ENCODE measurements around the gene RFESD.
"Not testable (repeated sequence)": the region's sequence is repeated elsewhere in the genome, so short reads cannot be mapped to it uniquely, and the experiment has no call there.

Gene RFESD

DNA sequence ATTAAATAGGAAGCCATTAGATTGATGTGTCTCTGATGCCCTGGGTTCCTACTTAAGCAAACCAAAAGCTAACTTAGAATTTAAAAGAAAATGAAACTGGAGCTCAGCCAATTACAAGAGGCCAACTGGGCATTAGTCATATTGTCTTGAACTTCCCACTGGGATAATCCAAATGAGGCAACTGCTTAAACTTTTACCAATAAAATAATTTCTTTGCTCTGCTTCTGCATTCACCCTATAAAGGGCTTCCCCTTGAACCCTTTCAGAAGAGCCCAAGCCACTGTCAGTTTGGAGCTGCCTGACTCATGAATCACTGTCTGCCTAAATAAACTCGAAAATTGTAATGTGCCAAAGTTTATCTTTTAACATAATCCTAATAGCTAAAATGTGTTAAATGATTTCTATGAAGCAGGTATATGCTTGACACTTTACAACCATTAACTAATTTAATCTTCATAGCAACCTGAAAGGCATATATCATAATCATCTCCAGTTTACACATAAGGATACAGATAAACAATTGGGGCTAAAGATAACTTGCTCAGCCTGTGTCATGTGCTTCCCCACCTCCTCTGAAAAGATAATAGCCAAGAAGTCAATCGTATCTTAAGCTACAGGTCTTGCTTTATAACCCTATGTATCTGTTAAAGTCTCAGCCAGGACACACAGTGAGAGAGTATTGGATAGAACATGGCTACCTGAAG, 15.2 kb upstream of the RFESD start:
- no peaks in the 10 kb centered on the region for H3K9me3 ChIP-seq (ENCODE audit: control insufficient read depth, low read length)
- H3K9ac ChIP-seq (ENCODE audit: low read length): peak overlapping the region; percentile 36
- H3K27me3 ChIP-seq (replicated peaks; ENCODE audit: control insufficient read depth, insufficient read depth, low read length): no peaks in the 10 kb centered on the region
- DNase-seq (ENCODE audit: low read depth): peak; percentile 82
- peaks cover 30% of the 10 kb centered on the region for H3K4me1 ChIP-seq (ENCODE audit: control insufficient read depth, insufficient read depth, low read length)
- no peaks in the 10 kb centered on the region for H3K36me3 ChIP-seq (ENCODE audit: control insufficient read depth, insufficient read depth, low read length, severe bottlenecking)
- H3K4me3 ChIP-seq (ENCODE audit: low read length): peak overlapping the region; percentile 30

DNA sequence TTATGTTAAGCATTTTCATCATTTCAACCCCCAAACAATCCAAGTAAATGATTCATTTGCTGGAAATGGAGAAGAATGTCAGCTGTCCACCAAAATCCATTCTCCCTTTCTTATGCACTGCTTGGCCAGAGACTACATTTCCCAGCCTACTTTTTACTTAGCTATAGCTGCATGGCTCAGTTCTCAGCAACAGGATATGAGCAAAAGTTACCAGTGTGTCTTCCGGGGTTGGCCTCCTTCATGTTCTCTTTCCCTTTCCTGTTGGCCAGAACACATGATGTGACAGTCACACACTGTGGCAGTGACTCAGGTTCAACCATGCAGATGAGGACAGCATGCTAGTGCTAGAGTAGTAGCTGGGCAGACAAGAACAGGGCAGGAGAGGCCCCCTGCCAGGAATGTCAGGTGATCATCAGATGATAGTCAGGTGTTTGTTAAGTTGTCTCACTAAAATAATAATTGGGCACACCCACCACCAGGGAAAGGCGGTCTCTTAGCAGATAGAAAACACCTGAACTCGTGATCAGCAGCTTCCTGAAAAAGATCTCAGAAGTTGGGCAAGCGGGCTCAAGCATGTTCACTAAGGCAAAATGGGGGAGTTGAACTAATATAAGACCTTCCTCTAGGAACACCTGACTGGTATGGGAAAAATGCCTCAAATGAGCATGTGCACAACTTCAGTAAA, 14.4 kb upstream of the RFESD start:
- Histone ChIP-seq H3K36me3 (ENCODE audit: control insufficient read depth, insufficient read depth, low read length, severe bottlenecking) (no peaks in the 10 kb centered on the region), H3K27me3 (replicated peaks; ENCODE audit: control insufficient read depth, insufficient read depth, low read length) (no peaks in the 10 kb centered on the region)
- peak; percentile 29 for DNase-seq (ENCODE audit: low read depth)

DNA sequence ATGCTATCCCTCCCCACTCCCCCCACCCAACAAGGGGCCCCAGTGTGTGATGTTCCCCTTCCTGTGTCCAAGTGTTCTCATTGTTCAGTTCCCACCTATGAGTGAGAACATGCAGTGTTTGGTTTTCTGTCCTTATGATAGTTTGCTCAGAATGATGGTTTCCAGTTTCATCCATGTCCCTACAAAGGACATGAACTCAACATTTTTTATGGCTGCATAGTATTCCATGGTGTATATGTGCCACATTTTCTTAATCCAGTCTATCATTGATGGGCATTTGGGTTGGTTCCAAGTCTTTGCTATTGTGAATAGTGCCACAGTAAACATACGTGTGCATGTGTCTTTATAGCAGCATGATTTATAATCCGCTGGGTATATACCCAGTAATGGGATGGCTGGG, 13.6 kb upstream of the RFESD start:
- not testable (repeated sequence) for DNase-seq (ENCODE audit: low read depth); H3K4me3 ChIP-seq (ENCODE audit: low read length); H3K9ac ChIP-seq (ENCODE audit: low read length); H3K27me3 ChIP-seq (replicated peaks; ENCODE audit: control insufficient read depth, insufficient read depth, low read length); H3K9me3 ChIP-seq (ENCODE audit: control insufficient read depth, low read length); H3K36me3 ChIP-seq (ENCODE audit: control insufficient read depth, insufficient read depth, low read length, severe bottlenecking)
- H3K4me1 ChIP-seq (ENCODE audit: control insufficient read depth, insufficient read depth, low read length): peaks cover 20% of the 10 kb centered on the region

More for the DNA sequence above, 14.4 kb upstream of the RFESD start:
- Histone ChIP-seq H3K4me1 (ENCODE audit: control insufficient read depth, insufficient read depth, low read length) (peaks cover 23% of the 10 kb centered on the region), H3K9ac (ENCODE audit: low read length) (peak overlapping the region; percentile 36), H3K9me3 (ENCODE audit: control insufficient read depth, low read length) (no peaks in the 10 kb centered on the region), H3K4me3 (ENCODE audit: low read length) (peak overlapping the region; percentile 30)

DNA sequence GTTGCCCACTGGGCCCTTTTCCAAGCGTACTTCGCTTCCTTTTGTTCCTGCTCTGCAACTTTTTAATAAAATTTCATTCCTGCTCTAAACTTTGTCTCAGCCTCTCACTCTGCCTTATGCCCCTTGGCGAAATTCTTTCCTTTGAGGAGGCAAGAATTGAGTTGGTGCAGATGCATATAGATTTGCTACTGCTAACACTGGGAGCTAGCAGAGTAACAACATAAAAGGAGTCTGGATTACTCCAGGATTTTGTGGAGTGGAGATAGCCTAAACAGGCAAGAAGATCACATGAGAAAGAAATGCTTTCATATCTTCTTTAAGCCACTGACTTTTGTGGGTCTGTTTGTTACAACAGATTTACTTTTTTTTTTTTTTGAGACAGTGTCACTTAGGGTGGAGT, 12.9 kb upstream of the RFESD start:
- H3K9ac ChIP-seq (ENCODE audit: low read length): no peak overlapping the region
- no peak for DNase-seq (ENCODE audit: low read depth)
- H3K27me3 ChIP-seq (replicated peaks; ENCODE audit: control insufficient read depth, insufficient read depth, low read length): no peaks in the 10 kb centered on the region
- peaks cover 27% of the 10 kb centered on the region for H3K4me1 ChIP-seq (ENCODE audit: control insufficient read depth, insufficient read depth, low read length)
- H3K9me3 ChIP-seq (ENCODE audit: control insufficient read depth, low read length): no peaks in the 10 kb centered on the region
- no peaks in the 10 kb centered on the region for H3K36me3 ChIP-seq (ENCODE audit: control insufficient read depth, insufficient read depth, low read length, severe bottlenecking)
- H3K4me3 ChIP-seq (ENCODE audit: low read length): no peak overlapping the region

DNA sequence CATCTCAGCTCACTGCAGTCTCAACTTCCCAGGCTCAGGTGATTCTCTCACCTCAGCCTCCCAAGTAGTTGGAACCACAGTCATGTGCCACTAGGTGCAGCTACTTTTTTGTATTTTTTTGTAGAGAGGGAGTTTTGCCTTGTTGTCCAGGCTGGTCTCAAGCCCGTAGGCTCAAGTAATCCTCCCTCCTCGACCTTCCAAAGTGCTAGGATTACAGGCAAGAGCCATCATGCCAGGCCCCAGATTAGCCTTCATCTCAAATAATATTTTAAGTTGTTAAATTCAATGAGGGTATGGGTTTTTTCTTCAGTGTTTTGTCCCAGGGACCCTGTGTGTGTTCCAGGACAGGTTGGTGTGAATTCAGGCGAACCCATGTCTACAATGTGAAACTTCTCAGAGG, 12.5 kb upstream of the RFESD start:
- H3K9me3 ChIP-seq (ENCODE audit: control insufficient read depth, low read length): no peaks in the 10 kb centered on the region
- peaks cover 31% of the 10 kb centered on the region for H3K4me1 ChIP-seq (ENCODE audit: control insufficient read depth, insufficient read depth, low read length)
- DNase-seq (ENCODE audit: low read depth): no peak
- no peaks in the 10 kb centered on the region for H3K27me3 ChIP-seq (replicated peaks; ENCODE audit: control insufficient read depth, insufficient read depth, low read length)
- no peak overlapping the region for H3K4me3 ChIP-seq (ENCODE audit: low read length)
- H3K9ac ChIP-seq (ENCODE audit: low read length): no peak overlapping the region
- H3K36me3 ChIP-seq (ENCODE audit: control insufficient read depth, insufficient read depth, low read length, severe bottlenecking): no peaks in the 10 kb centered on the region

DNA sequence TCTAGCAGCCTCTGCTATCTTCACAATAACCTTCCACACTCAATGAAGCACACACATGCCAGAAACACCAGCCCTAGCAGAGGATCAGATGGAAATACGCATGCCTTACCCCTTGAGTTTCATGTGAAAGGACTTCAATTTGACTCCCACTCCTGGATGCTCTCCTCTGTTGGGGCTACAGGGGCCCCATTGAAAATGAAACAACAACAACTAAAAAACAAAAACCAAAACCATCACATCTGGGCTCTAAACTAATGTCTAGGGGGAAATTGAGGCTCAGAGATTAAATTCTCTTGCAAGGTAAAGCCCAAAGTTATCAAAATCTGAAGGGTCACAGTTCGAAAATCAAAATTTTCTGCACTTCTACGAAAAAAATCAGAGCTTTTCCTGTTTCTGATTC, 7.9 kb upstream of the RFESD start:
- H3K9me3 ChIP-seq (ENCODE audit: control insufficient read depth, low read length): no peaks in the 10 kb centered on the region
- H3K4me3 ChIP-seq (ENCODE audit: low read length): no peak overlapping the region
- peaks cover 33% of the 10 kb centered on the region for H3K4me1 ChIP-seq (ENCODE audit: control insufficient read depth, insufficient read depth, low read length)
- no peak for DNase-seq (ENCODE audit: low read depth)
- peak overlapping the region; percentile 45 for H3K9ac ChIP-seq (ENCODE audit: low read length)
- no peaks in the 10 kb centered on the region for H3K27me3 ChIP-seq (replicated peaks; ENCODE audit: control insufficient read depth, insufficient read depth, low read length)
- no peaks in the 10 kb centered on the region for H3K36me3 ChIP-seq (ENCODE audit: control insufficient read depth, insufficient read depth, low read length, severe bottlenecking)

DNA sequence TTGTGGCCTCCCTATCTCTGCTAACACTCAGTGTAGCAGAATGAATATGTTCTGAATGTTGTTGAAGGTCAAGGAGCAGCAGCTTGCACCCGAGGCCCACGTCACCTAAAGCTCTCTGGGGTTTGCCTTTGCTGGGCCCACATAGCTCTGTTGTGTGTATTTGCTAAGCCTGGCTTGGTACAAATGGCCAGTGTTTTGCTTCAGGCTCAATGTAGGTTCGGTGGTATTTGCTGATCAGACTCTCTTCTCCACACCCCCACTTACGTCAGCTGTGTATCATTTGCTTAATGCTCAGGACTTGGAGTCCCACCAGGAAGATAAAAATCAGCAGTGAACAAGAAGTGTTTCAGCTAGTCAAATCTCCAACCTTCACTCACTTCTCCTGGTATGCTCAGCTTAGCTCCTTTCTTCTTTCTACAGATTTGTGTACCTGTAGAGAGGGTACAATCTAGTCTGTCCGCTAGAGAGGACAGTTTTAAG, 4.8 kb upstream of the RFESD start:
- peak; percentile 60 for DNase-seq (ENCODE audit: low read depth)
- no peaks in the 10 kb centered on the region for H3K9me3 ChIP-seq (ENCODE audit: control insufficient read depth, low read length)
- peaks cover 33% of the 10 kb centered on the region for H3K4me1 ChIP-seq (ENCODE audit: control insufficient read depth, insufficient read depth, low read length)

DNA sequence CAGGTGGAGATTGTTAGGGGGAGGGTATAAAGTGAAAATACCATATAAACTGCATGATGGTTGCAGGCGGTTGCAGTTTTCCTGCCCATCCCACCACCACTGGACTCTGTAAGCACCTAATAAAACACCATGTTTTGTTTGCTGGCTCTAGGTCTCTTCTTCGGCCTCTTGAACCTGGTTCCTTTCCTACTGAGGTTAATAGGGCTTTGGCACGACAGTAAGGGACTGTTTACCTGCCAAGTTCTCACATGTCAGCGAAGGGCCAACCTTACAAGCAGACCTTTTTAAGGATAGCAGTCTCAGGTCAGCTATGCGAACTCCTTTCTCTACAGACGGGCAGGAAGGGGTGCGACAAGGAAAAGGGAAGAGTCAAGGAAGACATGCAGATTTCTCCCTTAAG, 3.4 kb upstream of the RFESD start:
- peaks cover 43% of the 10 kb centered on the region for H3K4me1 ChIP-seq (ENCODE audit: control insufficient read depth, insufficient read depth, low read length)
- no peaks in the 10 kb centered on the region for H3K27me3 ChIP-seq (replicated peaks; ENCODE audit: control insufficient read depth, insufficient read depth, low read length)
- H3K9me3 ChIP-seq (ENCODE audit: control insufficient read depth, low read length): no peaks in the 10 kb centered on the region
- DNase-seq (ENCODE audit: low read depth): no peak
- no peak overlapping the region for H3K4me3 ChIP-seq (ENCODE audit: low read length)
- H3K9ac ChIP-seq (ENCODE audit: low read length): no peak overlapping the region
- H3K36me3 ChIP-seq (ENCODE audit: control insufficient read depth, insufficient read depth, low read length, severe bottlenecking): no peaks in the 10 kb centered on the region

More for the DNA sequence above, 4.8 kb upstream of the RFESD start:
- Histone ChIP-seq H3K9ac (ENCODE audit: low read length) (peak overlapping the region; percentile 64), H3K27me3 (replicated peaks; ENCODE audit: control insufficient read depth, insufficient read depth, low read length) (no peaks in the 10 kb centered on the region), H3K36me3 (ENCODE audit: control insufficient read depth, insufficient read depth, low read length, severe bottlenecking) (no peaks in the 10 kb centered on the region), H3K4me3 (ENCODE audit: low read length) (no peak overlapping the region)

DNA sequence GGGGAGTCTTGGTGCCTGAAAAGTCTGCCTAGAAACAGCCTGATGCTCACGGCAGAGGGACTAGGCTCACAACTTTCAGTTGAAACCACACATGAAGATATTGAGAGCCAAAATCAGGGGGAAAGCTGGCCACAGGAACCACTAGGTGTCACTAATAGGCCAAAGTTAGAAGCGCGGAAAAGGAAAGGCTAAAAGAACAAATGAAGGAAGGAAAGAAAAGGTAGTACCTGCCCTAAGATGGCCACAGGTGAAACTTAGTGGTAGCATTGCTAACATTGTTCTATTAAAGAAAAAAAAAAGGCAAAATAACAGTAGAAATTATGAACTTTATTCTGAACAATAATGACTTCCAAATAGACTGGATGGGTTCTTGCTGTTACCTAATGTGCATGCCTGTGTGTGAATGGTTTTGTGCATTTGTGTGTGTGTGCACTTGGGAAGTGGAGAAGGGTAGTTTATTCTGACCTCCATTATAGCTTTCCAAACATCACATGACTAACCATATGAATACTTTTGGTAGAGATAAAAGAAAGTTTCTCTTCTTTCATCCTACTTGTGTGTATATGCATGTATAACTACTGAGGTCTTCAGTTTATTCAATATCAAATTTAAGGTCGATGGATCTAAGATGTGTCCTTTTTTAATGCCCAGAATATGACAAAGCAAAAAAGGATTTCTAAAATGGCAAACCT, 2.1 kb upstream of the RFESD start:
- Histone ChIP-seq H3K27me3 (replicated peaks; ENCODE audit: control insufficient read depth, insufficient read depth, low read length) (no peaks in the 10 kb centered on the region), H3K4me3 (ENCODE audit: low read length) (no peak overlapping the region), H3K4me1 (ENCODE audit: control insufficient read depth, insufficient read depth, low read length) (peaks cover 29% of the 10 kb centered on the region), H3K36me3 (ENCODE audit: control insufficient read depth, insufficient read depth, low read length, severe bottlenecking) (no peaks in the 10 kb centered on the region), H3K9ac (ENCODE audit: low read length) (peak overlapping the region; percentile 58), H3K9me3 (ENCODE audit: control insufficient read depth, low read length) (no peaks in the 10 kb centered on the region)
- DNase-seq (ENCODE audit: low read depth): peak; percentile 86

DNA sequence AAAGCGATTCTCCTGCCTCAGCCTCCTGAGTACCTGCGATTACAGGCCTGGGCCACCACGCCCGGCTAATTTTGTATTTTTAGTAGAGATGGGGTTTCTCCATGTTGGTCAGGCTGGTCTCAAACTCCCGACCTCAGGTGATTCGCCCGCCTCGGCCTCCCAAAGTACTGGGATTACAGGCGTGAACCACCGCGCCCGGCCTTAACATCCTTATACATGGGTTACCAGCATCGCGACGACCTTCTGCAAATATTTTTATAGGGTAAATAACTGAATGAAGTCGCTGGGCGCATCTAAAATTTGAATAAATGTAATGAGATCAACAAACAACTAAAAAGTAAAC, 380 bp upstream of the RFESD start:
- not testable (repeated sequence) for H3K9ac ChIP-seq (ENCODE audit: low read length); H3K36me3 ChIP-seq (ENCODE audit: control insufficient read depth, insufficient read depth, low read length, severe bottlenecking); DNase-seq (ENCODE audit: low read depth); H3K27me3 ChIP-seq (replicated peaks; ENCODE audit: control insufficient read depth, insufficient read depth, low read length); H3K9me3 ChIP-seq (ENCODE audit: control insufficient read depth, low read length)
- H3K4me1 ChIP-seq (ENCODE audit: control insufficient read depth, insufficient read depth, low read length): peaks cover 26% of the 10 kb centered on the region
- peak overlapping the region; percentile 38 for H3K4me3 ChIP-seq (ENCODE audit: low read length)
